Muscle layer of colon (tissue), 2 donors: ENCODE results near the gene SHROOM3.

Experiments used
- H3K27ac ChIP-seq: one replicate; pipeline ENCODE4 v1.7.0; 2013; ENCODE audit warnings: low read depth, mild to moderate bottlenecking, low read length, moderate library complexity
- H3K27me3 ChIP-seq, 2 donors: one replicate each; pipeline ENCODE4 v1.7.0; 2013; ENCODE audit warnings: low read length in 2 of 2, mild to moderate bottlenecking in 2 of 2; ENCODE audit not compliant: insufficient read depth in 2 of 2, control insufficient read depth in 1 of 2
- H3K36me3 ChIP-seq: one replicate; pipeline ENCODE4 v1.7.0; 2013; ENCODE audit warnings: mild to moderate bottlenecking, low read length; ENCODE audit not compliant: insufficient read depth
- H3K4me1 ChIP-seq: one replicate; pipeline ENCODE4 v1.7.0; 2013; ENCODE audit warnings: mild to moderate bottlenecking, low read length; ENCODE audit not compliant: insufficient read depth
- H3K4me3 ChIP-seq, 2 donors: one replicate each; pipeline ENCODE4 v1.7.0; 2013; ENCODE audit warnings: low read length in 2 of 2, low read depth in 1 of 2, mild to moderate bottlenecking in 1 of 2, moderate library complexity in 1 of 2
- H3K9ac ChIP-seq: one replicate; pipeline ENCODE4 v1.7.0; 2013; ENCODE audit warnings: low read length
- H3K9me3 ChIP-seq: one replicate; pipeline ENCODE4 v1.7.0; 2013; ENCODE audit warnings: mild to moderate bottlenecking, low read length
- donor health status: abdominal sarcoma.
- donor health status: Adenocarcinoma of cecum.

Gene SHROOM3

DNA sequence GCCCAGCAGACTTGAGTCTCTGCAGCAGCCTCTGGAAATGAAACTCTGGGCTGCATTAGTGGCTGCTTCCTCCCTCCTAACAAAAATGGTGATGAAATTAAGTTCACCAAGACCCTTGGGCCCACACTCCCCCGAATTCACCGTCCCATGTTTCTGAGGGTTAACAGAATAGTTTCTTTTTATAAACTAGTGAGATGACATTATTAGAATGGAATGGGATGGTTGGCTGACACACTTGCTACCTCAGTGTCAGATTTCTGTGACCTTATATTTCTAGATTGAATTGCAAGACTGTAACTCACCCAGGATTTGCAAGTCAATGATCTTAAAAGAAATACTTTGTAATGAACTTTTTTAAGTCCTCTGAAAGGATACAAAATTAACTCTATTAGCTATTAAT lies 127.1 kb downstream of the SHROOM3 start:
- Histone ChIP-seq H3K27me3 (no peaks in the 10 kb centered on the region), H3K27ac (no peak overlapping the region), H3K36me3 (no peaks in the 10 kb centered on the region), H3K4me3 (no peak overlapping the region), H3K9me3 (no peaks in the 10 kb centered on the region), H3K9ac (no peak overlapping the region), H3K4me1 (peaks cover 15% of the 10 kb centered on the region)

DNA sequence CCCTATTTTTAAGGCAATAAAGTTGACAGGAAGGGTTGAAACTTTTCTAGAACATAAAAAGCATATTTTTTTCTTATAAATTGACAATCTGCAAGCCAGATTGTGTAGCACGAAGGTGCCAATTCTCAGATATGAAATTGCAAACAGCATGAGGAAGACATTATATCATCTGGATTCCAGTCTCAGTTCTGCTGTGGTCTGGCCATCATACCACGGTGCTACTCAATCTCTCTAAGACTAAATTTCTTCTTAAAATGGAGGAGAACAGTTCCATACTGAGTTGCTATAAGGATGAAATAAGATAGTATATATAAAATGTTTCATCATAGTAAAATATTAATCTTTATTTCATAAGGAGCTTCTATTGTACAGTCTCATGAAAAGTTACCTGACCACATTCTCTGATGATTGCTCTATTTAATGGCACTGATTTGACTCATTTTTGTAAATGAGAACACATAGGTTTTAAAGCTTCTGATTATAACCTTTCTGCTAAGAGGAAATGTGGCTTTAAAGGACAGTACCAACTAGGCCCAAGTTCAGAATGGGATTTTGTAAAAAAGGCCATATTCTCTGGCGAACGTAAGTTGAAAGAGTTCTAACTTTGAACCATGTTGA lies 127.9 kb downstream of the SHROOM3 start:
- Histone ChIP-seq H3K4me1 (peaks cover 15% of the 10 kb centered on the region), H3K27ac (no peak overlapping the region)

DNA sequence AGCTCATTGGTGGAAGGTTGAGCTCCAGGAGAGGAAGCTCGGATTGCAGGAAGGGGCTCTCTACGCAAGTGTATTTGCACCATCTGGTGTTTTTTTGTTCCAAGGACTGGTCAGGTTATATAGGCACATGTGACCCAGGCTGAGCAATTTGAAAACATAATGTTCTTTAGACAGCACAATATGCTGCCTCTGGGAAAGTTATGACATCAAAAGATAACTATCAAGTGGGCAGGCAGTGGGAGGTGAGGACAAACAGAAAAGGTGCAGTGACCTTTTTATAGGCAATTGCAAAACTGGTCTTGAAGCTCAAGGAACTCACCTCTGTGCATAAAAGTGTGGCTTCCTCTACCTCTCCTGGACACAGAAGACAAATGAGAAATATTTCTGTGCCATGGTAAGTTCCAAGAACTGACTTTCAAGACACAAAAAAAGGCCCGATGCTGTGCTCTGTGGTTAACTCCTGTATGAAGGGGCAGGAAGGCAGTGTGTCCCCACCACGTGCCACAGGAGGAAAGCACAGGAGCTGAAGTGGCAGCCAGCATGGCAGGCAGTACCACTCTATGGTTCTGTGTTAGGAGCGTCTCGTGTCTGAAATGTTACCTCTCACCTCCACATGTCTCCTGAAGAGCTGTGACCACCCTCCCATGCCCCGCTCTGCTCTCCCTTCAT lies 128.6 kb downstream of the SHROOM3 start:
- Histone ChIP-seq H3K4me3 (no peak overlapping the region), H3K36me3 (no peaks in the 10 kb centered on the region), H3K27ac (no peak overlapping the region), H3K9ac (no peak overlapping the region), H3K4me1 (peaks cover 15% of the 10 kb centered on the region), H3K9me3 (no peaks in the 10 kb centered on the region), H3K27me3 (no peaks in the 10 kb centered on the region)

More for the DNA sequence above, 127.9 kb downstream of the SHROOM3 start:
- no peak overlapping the region for H3K9ac ChIP-seq
- no peak overlapping the region for H3K4me3 ChIP-seq
- no peaks in the 10 kb centered on the region for H3K9me3 ChIP-seq
- no peaks in the 10 kb centered on the region for H3K36me3 ChIP-seq
- no peaks in the 10 kb centered on the region for H3K27me3 ChIP-seq

DNA sequence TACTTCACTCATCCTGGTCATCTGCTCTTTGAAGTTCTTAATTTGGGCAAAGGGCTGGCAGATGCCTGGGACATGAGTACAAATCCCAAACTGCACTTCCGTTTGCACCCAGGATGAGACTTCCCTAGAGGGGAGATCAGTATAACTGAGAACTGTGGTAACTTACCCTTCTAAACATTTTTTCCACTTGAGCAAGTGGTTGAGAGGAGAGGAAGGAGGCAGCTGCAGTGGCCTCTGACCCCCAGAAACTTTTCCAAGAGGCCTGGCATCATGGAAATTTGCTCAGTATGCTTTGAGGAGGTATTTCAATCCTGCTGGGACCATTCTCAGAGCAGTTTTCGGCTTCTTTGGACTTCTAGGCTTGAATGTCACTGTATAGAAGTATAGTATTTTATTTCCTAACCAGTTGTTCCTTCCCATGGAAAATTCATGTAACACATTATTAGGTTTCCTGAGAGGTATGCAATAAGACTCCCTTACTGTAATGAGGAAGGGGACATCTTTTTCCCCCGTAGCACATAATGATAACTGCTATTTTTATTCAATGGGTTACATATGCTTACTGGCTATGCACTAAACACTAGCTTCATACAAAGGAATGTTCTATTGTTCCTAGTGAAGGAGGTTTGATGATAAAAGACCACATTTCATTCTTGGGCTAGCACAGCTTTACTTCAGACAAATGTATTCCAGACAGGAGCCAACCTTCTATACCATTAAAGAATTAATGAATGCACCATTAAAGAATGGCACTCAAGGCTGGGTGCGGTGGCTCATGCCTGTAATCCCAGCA lies 129.3 kb downstream of the SHROOM3 start:
- Histone ChIP-seq H3K4me1 (peaks cover 13% of the 10 kb centered on the region), H3K27ac (no peak overlapping the region), H3K27me3 (no peaks in the 10 kb centered on the region), H3K9me3 (no peaks in the 10 kb centered on the region), H3K9ac (no peak overlapping the region), H3K36me3 (no peaks in the 10 kb centered on the region), H3K4me3 (no peak overlapping the region)

DNA sequence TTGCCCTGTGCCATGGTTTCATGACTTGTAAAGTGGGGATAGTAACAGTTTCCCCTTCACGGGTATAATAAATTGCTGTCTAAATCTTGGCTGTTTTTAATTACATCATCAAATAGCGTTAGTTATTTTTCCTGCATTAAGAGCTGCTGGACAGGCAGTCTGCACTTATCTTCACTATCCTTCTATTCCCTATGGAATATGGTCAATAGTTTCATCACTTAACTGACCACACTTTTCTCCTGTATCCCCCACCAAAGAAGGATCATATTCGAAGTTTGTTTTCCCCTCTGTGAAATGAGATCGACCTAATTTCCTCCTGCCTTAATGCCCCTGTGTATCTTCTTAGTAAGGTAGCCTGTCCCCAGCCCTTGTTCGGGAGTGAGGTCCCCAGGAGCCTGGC lies 133.2 kb downstream of the SHROOM3 start:
- Histone ChIP-seq H3K9me3 (no peaks in the 10 kb centered on the region), H3K27ac (no peak overlapping the region), H3K9ac (no peak overlapping the region)

DNA sequence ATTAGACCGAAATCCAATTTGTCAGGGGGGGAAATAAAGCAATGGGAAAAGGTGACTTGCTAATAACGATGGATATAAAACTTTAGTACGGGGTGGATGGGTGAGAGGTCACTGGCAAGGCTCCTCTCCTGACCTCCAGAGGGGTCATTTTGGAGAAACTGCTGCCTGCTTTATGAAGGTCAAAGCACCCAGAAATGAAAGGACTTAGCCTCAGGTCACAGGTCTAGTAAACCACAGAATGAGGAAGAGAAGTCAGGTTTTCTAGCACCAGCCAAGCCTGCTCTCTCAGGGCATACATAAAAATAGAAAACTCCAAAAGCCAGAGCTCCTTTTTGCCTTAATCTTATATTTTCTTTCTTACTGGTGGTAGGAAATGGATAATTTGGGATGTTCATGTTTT lies 134.2 kb downstream of the SHROOM3 start:
- Histone ChIP-seq H3K36me3 (no peaks in the 10 kb centered on the region), H3K9me3 (no peaks in the 10 kb centered on the region), H3K4me1 (no peaks in the 10 kb centered on the region), H3K27me3 (no peaks in the 10 kb centered on the region), H3K4me3 (no peak overlapping the region), H3K9ac (no peak overlapping the region), H3K27ac (no peak overlapping the region)

More for the DNA sequence above, 133.2 kb downstream of the SHROOM3 start:
- no peaks in the 10 kb centered on the region for H3K27me3 ChIP-seq
- H3K36me3 ChIP-seq, result no peaks in the 10 kb centered on the region
- no peaks in the 10 kb centered on the region for H3K4me1 ChIP-seq
- H3K4me3 ChIP-seq, result no peak overlapping the region

DNA sequence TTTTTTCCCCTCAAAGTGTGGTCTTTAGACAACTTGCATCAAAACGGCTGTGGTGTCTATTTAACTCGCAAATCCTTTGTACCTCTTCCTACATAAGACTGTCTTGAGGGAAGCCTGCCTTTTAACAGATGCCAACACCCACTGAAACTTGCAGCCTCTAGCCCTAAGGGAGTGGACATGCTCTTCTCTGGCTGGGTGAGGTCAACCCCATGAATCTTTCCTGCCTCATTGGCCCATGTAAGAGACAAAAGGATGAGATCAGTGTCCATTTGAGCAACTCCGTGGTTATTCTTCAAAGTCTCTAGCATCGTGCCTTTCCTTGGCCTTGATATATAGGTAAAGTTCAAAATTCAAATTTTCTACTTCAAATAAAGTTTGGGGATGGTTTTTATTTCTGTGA lies 134.7 kb downstream of the SHROOM3 start:
- Histone ChIP-seq H3K27ac (no peak overlapping the region), H3K4me1 (no peaks in the 10 kb centered on the region), H3K9me3 (no peaks in the 10 kb centered on the region), H3K36me3 (no peaks in the 10 kb centered on the region), H3K27me3 (no peaks in the 10 kb centered on the region), H3K9ac (no peak overlapping the region), H3K4me3 (no peak overlapping the region)

DNA sequence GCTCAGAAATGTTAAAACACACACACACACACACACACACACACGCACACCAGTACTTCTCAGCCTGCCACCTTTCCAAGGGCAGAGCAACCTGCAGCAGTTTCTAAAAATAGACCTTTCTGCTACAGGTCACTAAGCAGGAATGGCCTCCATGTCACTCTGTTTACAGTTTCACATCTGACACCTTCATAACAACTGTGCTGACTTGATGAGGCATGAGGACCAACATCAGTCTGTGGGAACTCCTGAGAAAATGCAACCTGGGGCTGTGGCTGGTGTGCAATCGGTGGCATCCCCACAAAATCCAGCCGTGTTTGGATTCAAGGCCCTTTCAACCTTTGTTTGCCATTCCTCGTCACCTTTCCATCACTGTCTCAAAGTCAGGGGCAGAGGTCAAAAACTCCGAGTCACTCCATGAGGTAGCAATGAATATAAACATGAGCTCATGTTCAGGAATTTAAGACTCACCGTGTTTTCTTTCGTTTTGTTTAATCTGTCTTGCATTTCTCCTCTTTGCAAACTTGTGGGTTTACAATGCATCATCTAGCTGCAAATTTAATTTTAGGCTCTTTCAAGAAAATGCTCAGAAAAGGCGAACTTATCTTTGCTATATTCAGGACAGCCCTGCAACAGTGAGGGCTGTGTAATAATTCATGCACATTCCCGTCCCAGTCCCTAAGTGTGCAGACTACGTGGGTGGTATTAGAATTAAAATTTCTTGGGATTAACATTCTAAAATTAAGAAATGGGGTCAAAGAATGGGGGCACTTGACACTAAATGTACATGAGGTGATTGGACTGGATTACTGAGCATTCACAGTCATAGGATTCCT lies 135.3 kb downstream of the SHROOM3 start:
- H3K27me3 ChIP-seq, result no peaks in the 10 kb centered on the region
- no peak overlapping the region for H3K27ac ChIP-seq
- H3K4me3 ChIP-seq, result no peak overlapping the region
- no peaks in the 10 kb centered on the region for H3K9me3 ChIP-seq
- H3K4me1 ChIP-seq, result no peaks in the 10 kb centered on the region
- no peak overlapping the region for H3K9ac ChIP-seq
- H3K36me3 ChIP-seq, result no peaks in the 10 kb centered on the region

DNA sequence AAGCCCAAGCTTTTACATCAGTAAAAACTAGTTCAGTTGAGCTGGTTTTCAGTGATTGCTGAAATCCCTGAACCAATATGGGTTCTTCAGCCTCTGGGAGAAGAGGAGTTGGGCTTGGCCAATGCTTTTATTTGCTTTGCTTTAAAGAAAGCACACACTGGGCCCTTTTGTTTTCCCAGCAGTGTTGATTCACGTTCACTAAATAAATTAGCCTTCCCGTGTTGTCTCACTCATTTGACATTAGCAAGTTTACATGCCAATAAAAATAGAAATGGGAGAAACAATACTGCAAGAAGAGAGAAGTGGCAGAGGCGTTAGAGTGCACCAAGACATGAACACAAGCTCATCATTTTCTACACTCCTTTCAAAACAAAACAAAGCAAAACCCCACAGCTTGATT lies 136.2 kb downstream of the SHROOM3 start:
- H3K27me3 ChIP-seq, result no peaks in the 10 kb centered on the region
- H3K4me1 ChIP-seq, result no peaks in the 10 kb centered on the region
- H3K9ac ChIP-seq, result no peak overlapping the region
- H3K27ac ChIP-seq, result no peak overlapping the region
- H3K9me3 ChIP-seq, result no peaks in the 10 kb centered on the region
- H3K36me3 ChIP-seq, result no peaks in the 10 kb centered on the region
- H3K4me3 ChIP-seq, result no peak overlapping the region

DNA sequence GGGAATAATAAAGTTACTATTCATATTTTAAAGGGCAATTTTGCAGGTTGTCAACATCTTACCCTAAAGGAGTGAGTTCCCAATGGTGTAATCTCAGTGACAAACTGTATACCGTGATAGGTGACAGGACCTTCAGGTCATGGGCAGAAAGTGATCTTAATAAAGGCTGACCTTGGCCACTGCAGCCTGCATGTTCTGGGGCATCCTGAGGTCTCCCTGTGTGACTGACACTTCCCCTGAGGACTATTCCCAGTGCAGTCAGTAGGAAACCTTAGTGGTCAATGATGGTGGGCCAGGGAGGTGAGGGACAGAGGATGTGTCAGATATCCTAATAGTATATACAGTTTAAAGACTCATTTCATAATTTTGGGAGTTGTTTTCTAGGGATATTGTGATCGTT lies 137.2 kb downstream of the SHROOM3 start:
- H3K27me3 ChIP-seq, result no peaks in the 10 kb centered on the region
- no peaks in the 10 kb centered on the region for H3K36me3 ChIP-seq
- no peak overlapping the region for H3K9ac ChIP-seq
- H3K4me3 ChIP-seq, result no peak overlapping the region
- H3K9me3 ChIP-seq, result no peaks in the 10 kb centered on the region
- no peaks in the 10 kb centered on the region for H3K4me1 ChIP-seq
- H3K27ac ChIP-seq, result no peak overlapping the region

DNA sequence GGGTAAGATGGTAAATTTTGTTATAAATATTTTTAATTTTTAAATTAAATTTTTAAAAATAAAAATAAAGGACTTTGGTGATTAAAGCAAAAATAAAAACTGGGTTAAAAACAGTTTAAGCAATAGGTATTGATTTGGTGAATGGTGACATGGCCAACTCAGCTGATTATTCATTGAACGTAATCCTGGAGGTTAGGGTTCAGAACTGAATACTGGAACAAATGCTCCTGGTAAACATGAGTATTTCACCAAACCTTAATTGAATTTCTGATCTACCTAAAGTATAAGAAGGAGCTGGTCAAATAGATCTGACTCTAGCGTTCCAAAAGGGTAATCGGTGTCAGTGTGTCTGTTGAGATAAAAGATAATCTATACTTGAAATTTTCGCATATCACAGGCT lies 141.8 kb downstream of the SHROOM3 start:
- Histone ChIP-seq H3K9ac (no peak overlapping the region), H3K36me3 (no peaks in the 10 kb centered on the region), H3K27me3 (no peaks in the 10 kb centered on the region), H3K4me1 (no peaks in the 10 kb centered on the region), H3K27ac (no peak overlapping the region), H3K9me3 (no peaks in the 10 kb centered on the region), H3K4me3 (no peak overlapping the region)
